GM12878 (cell line): ENCODE results near the gene MACROD2. TPM values are rescaled to one million over a fixed set of nuclear protein-coding genes. Genes with fewer than 3 reads are reported as not detected.

Experiments used
- ATAC-seq: fragments of 200-7000 bp; cut with Tn5 transposase; 3 replicates; pipeline ENCODE4 v1.9.1; 2020; ENCODE audit warnings: mild to moderate bottlenecking, moderate library complexity
- BruUV-seq: library from RNA; stranded (reverse); fragments of 400-500 nt; replicated peaks from 2 replicates; lab custom pipeline; 2021; lab: Mats Ljungman, UMichigan
- CTCF ChIA-PET: fragments of 300-600 bp; sonication (Branson Sonifier 250); formaldehyde crosslinking; extraction: SDS; loops from one replicate; lab custom pipeline; 2021; ENCODE audit warnings: inconsistent platforms; lab: Yijun Ruan, JAX
- POLR2A ChIA-PET: fragments of 350-600 bp; formaldehyde crosslinking; extraction: SDS; loops from one replicate; lab custom pipeline; 2021; ENCODE audit warnings: inconsistent platforms; lab: Charles Lee
- RAD21 ChIA-PET: fragments of 300-600 bp; sonication (Branson Sonifier 250); formaldehyde crosslinking; loops from one replicate; lab custom pipeline; 2023; ENCODE audit warnings: antibody characterized with exemption; ENCODE audit not compliant: unreplicated experiment; lab: Charles Lee
- SMC1A ChIA-PET: fragments of 300-600 bp; sonication (Branson Sonifier 250); formaldehyde crosslinking; loops from one replicate; lab custom pipeline; 2023; ENCODE audit not compliant: unreplicated experiment, uncharacterized antibody; lab: Charles Lee
- DNase-seq: peaks from one replicate; pipeline ENCODE4 v3.0.0-alpha.2; 2011; ENCODE audit warnings: low read depth, low spot score
- FAIRE-seq: peaks from 3 replicates; lab custom pipeline; 2011; peaks lifted over from hg19 to GRCh38; lab: Jason Lieb, UNC
- H2AFZ ChIP-seq: 2 replicates; pipeline ENCODE4 v1.6.0; 2011; ENCODE audit warnings: low read depth, low read length, control low read depth; ENCODE audit not compliant: control insufficient read depth
- H3K27ac ChIP-seq: 2 replicates; pipeline ENCODE4 v1.5.1; 2011; ENCODE audit warnings: control low read depth; ENCODE audit not compliant: control insufficient read depth, insufficient read depth
- H3K27me3 ChIP-seq, 2 experiments: replicated peaks in 1 of 2; 2 replicates each; pipeline versions ENCODE4 v1.6.0 to v1.6.1; 2011; ENCODE audit warnings: low read length in 1 of 2; ENCODE audit not compliant: control insufficient read depth in 2 of 2, insufficient read depth in 2 of 2
- H3K36me3 ChIP-seq, 2 experiments: 2 replicates each; pipeline ENCODE4 v1.5.1; 2011; ENCODE audit warnings: low read length in 1 of 2; ENCODE audit not compliant: control insufficient read depth in 2 of 2, insufficient read depth in 2 of 2
- H3K4me1 ChIP-seq: 2 replicates; pipeline ENCODE4 v1.6.1; 2011; ENCODE audit warnings: mild to moderate bottlenecking, low read length, moderate library complexity, mixed read lengths; ENCODE audit not compliant: control insufficient read depth, insufficient read depth
- H3K4me2 ChIP-seq: 2 replicates; pipeline ENCODE4 v1.6.0; 2011; ENCODE audit warnings: control low read depth; ENCODE audit not compliant: control insufficient read depth, insufficient read depth
- H3K4me3 ChIP-seq: fragments of 200-600 bp; sonication (generic); 2 replicates; pipeline ENCODE4 v1.5.1; 2016
- H3K79me2 ChIP-seq: 2 replicates; pipeline ENCODE4 v1.6.0; 2011; ENCODE audit warnings: low read length; ENCODE audit not compliant: control insufficient read depth, insufficient read depth
- H3K9ac ChIP-seq: 2 replicates; pipeline ENCODE4 v1.8.0; 2011; ENCODE audit warnings: low read length, control low read depth, mixed read lengths; ENCODE audit not compliant: control insufficient read depth, insufficient read depth
- H3K9me3 ChIP-seq: replicated peaks from 3 replicates; pipeline ENCODE4 v1.5.1; 2011; ENCODE audit warnings: mild to moderate bottlenecking, low read length; ENCODE audit not compliant: control insufficient read depth, insufficient read depth
- H4K20me1 ChIP-seq: 2 replicates; pipeline ENCODE4 v1.6.0; 2011; ENCODE audit not compliant: control insufficient read depth, insufficient read depth
- HCFC1 ChIP-seq: fragments of 150-350 bp; IDR thresholded peaks from 2 replicates; pipeline ENCODE4 v1.6.1; 2014; ENCODE audit warnings: low read length
- IKZF1 ChIP-seq: fragments of 450-650 bp; conservative IDR thresholded peaks from 2 replicates; pipeline ENCODE4 v1.6.1; 2017; ENCODE audit warnings: antibody characterized with exemption, mild to moderate bottlenecking
- MYC ChIP-seq: IDR thresholded peaks from 2 replicates; pipeline ENCODE4 v1.6.1; 2011; ENCODE audit warnings: mild to moderate bottlenecking, low read length, moderate library complexity, inconsistent platforms; ENCODE audit not compliant: insufficient read depth, insufficient replicate concordance, insufficient read length, severe bottlenecking
- NR2C2 ChIP-seq: IDR thresholded peaks from 2 replicates; pipeline ENCODE4 v1.6.1; 2011; ENCODE audit warnings: borderline replicate concordance, low read depth; ENCODE audit not compliant: control insufficient read depth, insufficient read length
- RCOR1 ChIP-seq: conservative IDR thresholded peaks from 2 replicates; pipeline ENCODE4 v1.6.1; 2012; ENCODE audit warnings: low read depth, low read length, improper control_type of control experiment
- YY1 ChIP-seq: IDR thresholded peaks from 2 replicates; pipeline ENCODE4 v1.6.1; 2011; ENCODE audit warnings: low read depth, mild to moderate bottlenecking, low read length
- whole genome bisulfite sequencing: methylation state at CpG from one replicate; pipeline ENCODE4 v1.1.6; 2016; ENCODE audit warnings: low lambda C conversion rate; ENCODE audit not compliant: insufficient replicate concordance, insufficient coverage; ENCODE audit errors: missing lambda C conversion rate; 5-methylcytosine and 5-hydroxymethylcytosine counted together
- in situ Hi-C: fragments of 300-500 bp; cut with MboI; formaldehyde crosslinking; loops from 9 replicates; pipeline ENCODE4 v1.14.3; 2018; ENCODE audit warnings: mixed read lengths
- intact Hi-C: fragments of 100-400 bp; cut with micrococcal nuclease; formaldehyde crosslinking; loops from one replicate; pipeline ENCODE4 v1.14.2; 2022; ENCODE audit not compliant: unreplicated experiment
- polyA plus RNA-seq, 11 experiments: library from polyadenylated mRNA; depleted of rRNA in 4 of 11; unstranded in 6 of 11; stranded (reverse) in 5 of 11; fragments of >200 nt; fragmentation: Nextera tagmentation in 4 of 11; fragmentation: Illumina TruSeq in 1 of 11; extraction: Ambion mirVana in 4 of 11; extraction: Trizol in 1 of 11; gene quantifications; 1 replicate in 1 of 11; 2 replicates in 10 of 11; pipeline versions ENCODE4 v1.2.1 to v1.2.3, GENCODE V29; 2011 to 2016; ENCODE audit warnings: inconsistent platforms in 2 of 11, missing spikeins in 2 of 11, low read depth in 1 of 11
- total RNA-seq, 4 experiments: library from RNA; depleted of rRNA in 3 of 4; stranded (reverse); fragments of >200 nt in 3 of 4; fragmentation: Illumina TruSeq in 1 of 4; extraction: Trizol in 1 of 4; gene quantifications; 2 replicates each; pipeline versions ENCODE4 v1.2.1 to v1.2.3, GENCODE V29; 2013 to 2021
- TF ChIP-seq, protein P1 (sequence below): fragments of 450-650 bp; conservative IDR thresholded peaks from 2 replicates; pipeline ENCODE4 v1.6.1; 2017; ENCODE audit warnings: mild to moderate bottlenecking, moderate library complexity
- TF ChIP-seq, protein P2 (sequence below): fragments of 450-650 bp; IDR thresholded peaks from 2 replicates; pipeline ENCODE4 v1.6.1; 2016; ENCODE audit warnings: mild to moderate bottlenecking, moderate library complexity, borderline replicate concordance
- TF ChIP-seq, protein P3 (sequence below): fragments of 450-650 bp; IDR thresholded peaks from 2 replicates; pipeline ENCODE4 v1.6.1; 2017; ENCODE audit warnings: mild to moderate bottlenecking, moderate library complexity
- TF ChIP-seq, protein P4 (sequence below), 3 experiments: IDR thresholded peaks in 2 of 3; conservative IDR thresholded peaks in 1 of 3; 2 replicates each; pipeline ENCODE4 v1.5.1; 2011; ENCODE audit warnings: low read depth in 3 of 3, low read length in 3 of 3, mild to moderate bottlenecking in 3 of 3, control low read depth in 2 of 3, moderate library complexity in 2 of 3, inconsistent platforms in 1 of 3, mixed read lengths in 1 of 3; ENCODE audit not compliant: control insufficient read depth in 2 of 3, insufficient read depth in 1 of 3; ENCODE audit errors: extremely low read depth in 1 of 3
- TF ChIP-seq, protein P5 (sequence below): IDR thresholded peaks from 2 replicates; pipeline ENCODE4 v1.6.1; 2012; ENCODE audit warnings: low read depth, low read length, improper control_type of control experiment

MACROD2 gene
- total and polyA plus RNA-seq, 10 of the 15 experiments (the other 5 are each of a cell fraction or from before 2014, with no cell fraction given) = 1.1 to 21.5 (median 2.2) TPM

DNA sequence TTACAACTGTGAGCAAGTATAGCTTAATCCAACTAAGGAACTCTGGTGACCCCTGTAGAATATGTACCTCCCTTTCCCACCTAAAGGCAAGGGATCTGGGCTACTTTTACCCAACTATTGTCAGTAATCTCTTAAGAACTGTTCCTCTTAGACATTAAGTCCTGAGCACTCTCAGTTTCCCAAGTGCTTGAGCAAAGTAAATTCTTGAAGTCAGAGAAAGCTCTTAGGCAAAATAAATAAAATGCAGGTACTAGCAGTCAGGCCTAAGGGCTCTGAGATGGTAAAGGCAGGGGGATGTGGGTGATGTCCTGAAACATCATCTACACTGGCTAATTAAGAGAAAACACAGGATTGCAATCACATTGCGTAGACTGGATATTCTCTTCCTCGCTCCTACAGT lies 788.5 kb downstream of the MACROD2 start:
- no peak for DNase-seq
- RAD21 ChIA-PET = interaction anchor here (0.6 kb wide), 2 partner anchors 35 to 89 kb away, joined by 3 to 4 read pairs; no protein-coding TSS in a partner anchor
- Histone ChIP-seq H3K27ac (no peak overlapping the region), H3K9me3 (no peaks in the 10 kb centered on the region), H3K4me2 (no peak overlapping the region), H3K27me3 (no peaks in the 10 kb centered on the region), H2AFZ (no peak overlapping the region), H3K36me3 (no peaks in the 10 kb centered on the region), H3K79me2 (no peaks in the 10 kb centered on the region), H3K4me3 (no peak overlapping the region), H3K9ac (no peak overlapping the region), H4K20me1 (no peaks in the 10 kb centered on the region), H3K4me1 (no peaks in the 10 kb centered on the region)
- SMC1A ChIA-PET = no interaction called here
- intact Hi-C loops (no loop called here), in situ Hi-C loops (no loop called here)
- 100% methylated on average over 2 of the region's 2 CpGs for WGBS
- no TSS peak for BruUV-seq
- no peak for FAIRE-seq
- POLR2A ChIA-PET = no interaction called here
- no peak for ATAC-seq
- CTCF ChIA-PET = no interaction called here
- TF ChIP-seq HCFC1 (no peak), IKZF1 (no peak), RCOR1 (no peak), MYC (no peak), NR2C2 (no peak), YY1 (no peak)
- TF ChIP-seq, protein P1, sequence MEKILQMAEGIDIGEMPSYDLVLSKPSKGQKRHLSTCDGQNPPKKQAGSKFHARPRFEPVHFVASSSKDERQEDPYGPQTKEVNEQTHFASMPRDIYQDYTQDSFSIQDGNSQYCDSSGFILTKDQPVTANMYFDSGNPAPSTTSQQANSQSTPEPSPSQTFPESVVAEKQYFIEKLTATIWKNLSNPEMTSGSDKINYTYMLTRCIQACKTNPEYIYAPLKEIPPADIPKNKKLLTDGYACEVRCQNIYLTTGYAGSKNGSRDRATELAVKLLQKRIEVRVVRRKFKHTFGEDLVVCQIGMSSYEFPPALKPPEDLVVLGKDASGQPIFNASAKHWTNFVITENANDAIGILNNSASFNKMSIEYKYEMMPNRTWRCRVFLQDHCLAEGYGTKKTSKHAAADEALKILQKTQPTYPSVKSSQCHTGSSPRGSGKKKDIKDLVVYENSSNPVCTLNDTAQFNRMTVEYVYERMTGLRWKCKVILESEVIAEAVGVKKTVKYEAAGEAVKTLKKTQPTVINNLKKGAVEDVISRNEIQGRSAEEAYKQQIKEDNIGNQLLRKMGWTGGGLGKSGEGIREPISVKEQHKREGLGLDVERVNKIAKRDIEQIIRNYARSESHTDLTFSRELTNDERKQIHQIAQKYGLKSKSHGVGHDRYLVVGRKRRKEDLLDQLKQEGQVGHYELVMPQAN = no peak
- TF ChIP-seq, protein P2, sequence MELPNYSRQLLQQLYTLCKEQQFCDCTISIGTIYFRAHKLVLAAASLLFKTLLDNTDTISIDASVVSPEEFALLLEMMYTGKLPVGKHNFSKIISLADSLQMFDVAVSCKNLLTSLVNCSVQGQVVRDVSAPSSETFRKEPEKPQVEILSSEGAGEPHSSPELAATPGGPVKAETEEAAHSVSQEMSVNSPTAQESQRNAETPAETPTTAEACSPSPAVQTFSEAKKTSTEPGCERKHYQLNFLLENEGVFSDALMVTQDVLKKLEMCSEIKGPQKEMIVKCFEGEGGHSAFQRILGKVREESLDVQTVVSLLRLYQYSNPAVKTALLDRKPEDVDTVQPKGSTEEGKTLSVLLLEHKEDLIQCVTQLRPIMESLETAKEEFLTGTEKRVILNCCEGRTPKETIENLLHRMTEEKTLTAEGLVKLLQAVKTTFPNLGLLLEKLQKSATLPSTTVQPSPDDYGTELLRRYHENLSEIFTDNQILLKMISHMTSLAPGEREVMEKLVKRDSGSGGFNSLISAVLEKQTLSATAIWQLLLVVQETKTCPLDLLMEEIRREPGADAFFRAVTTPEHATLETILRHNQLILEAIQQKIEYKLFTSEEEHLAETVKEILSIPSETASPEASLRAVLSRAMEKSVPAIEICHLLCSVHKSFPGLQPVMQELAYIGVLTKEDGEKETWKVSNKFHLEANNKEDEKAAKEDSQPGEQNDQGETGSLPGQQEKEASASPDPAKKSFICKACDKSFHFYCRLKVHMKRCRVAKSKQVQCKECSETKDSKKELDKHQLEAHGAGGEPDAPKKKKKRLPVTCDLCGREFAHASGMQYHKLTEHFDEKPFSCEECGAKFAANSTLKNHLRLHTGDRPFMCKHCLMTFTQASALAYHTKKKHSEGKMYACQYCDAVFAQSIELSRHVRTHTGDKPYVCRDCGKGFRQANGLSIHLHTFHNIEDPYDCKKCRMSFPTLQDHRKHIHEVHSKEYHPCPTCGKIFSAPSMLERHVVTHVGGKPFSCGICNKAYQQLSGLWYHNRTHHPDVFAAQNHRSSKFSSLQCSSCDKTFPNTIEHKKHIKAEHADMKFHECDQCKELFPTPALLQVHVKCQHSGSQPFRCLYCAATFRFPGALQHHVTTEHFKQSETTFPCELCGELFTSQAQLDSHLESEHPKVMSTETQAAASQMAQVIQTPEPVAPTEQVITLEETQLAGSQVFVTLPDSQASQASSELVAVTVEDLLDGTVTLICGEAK = no peak
- TF ChIP-seq, protein P3, sequence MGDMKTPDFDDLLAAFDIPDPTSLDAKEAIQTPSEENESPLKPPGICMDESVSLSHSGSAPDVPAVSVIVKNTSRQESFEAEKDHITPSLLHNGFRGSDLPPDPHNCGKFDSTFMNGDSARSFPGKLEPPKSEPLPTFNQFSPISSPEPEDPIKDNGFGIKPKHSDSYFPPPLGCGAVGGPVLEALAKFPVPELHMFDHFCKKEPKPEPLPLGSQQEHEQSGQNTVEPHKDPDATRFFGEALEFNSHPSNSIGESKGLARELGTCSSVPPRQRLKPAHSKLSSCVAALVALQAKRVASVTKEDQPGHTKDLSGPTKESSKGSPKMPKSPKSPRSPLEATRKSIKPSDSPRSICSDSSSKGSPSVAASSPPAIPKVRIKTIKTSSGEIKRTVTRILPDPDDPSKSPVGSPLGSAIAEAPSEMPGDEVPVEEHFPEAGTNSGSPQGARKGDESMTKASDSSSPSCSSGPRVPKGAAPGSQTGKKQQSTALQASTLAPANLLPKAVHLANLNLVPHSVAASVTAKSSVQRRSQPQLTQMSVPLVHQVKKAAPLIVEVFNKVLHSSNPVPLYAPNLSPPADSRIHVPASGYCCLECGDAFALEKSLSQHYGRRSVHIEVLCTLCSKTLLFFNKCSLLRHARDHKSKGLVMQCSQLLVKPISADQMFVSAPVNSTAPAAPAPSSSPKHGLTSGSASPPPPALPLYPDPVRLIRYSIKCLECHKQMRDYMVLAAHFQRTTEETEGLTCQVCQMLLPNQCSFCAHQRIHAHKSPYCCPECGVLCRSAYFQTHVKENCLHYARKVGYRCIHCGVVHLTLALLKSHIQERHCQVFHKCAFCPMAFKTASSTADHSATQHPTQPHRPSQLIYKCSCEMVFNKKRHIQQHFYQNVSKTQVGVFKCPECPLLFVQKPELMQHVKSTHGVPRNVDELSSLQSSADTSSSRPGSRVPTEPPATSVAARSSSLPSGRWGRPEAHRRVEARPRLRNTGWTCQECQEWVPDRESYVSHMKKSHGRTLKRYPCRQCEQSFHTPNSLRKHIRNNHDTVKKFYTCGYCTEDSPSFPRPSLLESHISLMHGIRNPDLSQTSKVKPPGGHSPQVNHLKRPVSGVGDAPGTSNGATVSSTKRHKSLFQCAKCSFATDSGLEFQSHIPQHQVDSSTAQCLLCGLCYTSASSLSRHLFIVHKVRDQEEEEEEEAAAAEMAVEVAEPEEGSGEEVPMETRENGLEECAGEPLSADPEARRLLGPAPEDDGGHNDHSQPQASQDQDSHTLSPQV = no peak
- TF ChIP-seq, protein P4, sequence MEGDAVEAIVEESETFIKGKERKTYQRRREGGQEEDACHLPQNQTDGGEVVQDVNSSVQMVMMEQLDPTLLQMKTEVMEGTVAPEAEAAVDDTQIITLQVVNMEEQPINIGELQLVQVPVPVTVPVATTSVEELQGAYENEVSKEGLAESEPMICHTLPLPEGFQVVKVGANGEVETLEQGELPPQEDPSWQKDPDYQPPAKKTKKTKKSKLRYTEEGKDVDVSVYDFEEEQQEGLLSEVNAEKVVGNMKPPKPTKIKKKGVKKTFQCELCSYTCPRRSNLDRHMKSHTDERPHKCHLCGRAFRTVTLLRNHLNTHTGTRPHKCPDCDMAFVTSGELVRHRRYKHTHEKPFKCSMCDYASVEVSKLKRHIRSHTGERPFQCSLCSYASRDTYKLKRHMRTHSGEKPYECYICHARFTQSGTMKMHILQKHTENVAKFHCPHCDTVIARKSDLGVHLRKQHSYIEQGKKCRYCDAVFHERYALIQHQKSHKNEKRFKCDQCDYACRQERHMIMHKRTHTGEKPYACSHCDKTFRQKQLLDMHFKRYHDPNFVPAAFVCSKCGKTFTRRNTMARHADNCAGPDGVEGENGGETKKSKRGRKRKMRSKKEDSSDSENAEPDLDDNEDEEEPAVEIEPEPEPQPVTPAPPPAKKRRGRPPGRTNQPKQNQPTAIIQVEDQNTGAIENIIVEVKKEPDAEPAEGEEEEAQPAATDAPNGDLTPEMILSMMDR (IDR thresholded peaks at IDR 0.05 in 2 of 3, conservative IDR thresholded peaks at IDR 0.05 in 1 of 3; ENCODE audit: control insufficient read depth in 2 of 3, extremely low read depth in 1 of 3, insufficient read depth in 1 of 3, low read depth in 3 of 3, low read length in 3 of 3) = no peak
- TF ChIP-seq, protein P5, sequence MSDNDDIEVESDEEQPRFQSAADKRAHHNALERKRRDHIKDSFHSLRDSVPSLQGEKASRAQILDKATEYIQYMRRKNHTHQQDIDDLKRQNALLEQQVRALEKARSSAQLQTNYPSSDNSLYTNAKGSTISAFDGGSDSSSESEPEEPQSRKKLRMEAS = no peak
